Measurements from ENCODE around the gene TNFSF12.

The TNFSF12 gene

DNA sequence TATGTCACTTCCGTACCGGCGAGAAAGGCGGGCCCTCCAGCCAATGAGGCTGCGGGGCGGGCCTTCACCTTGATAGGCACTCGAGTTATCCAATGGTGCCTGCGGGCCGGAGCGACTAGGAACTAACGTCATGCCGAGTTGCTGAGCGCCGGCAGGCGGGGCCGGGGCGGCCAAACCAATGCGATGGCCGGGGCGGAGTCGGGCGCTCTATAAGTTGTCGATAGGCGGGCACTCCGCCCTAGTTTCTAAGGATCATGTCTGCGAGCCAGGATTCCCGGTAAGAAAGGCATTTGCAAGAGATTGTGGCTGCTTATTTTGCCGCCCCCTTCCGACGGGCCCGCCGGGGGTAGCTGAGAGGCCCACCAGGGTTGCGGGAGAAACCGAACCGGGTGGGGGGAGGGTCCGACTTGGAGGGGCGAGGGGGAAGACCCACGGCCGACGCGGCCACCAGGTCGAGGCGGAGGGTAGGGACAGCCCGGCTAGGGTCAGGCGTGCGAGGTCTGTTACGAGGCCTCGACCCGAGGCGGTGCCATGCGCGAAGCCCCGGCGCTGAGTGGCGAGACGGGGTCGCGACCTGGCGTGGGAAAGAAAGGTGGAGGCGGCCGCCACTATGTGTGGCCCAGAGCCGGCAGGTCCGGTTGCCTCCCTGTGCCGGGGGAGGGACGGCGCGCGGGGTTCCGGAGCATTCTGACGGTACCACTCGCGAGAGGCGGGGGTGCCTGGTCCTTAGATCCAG is 23.9 kb downstream of the TNFSF12 start:
- peak; percentile 100 for DNase-seq

DNA sequence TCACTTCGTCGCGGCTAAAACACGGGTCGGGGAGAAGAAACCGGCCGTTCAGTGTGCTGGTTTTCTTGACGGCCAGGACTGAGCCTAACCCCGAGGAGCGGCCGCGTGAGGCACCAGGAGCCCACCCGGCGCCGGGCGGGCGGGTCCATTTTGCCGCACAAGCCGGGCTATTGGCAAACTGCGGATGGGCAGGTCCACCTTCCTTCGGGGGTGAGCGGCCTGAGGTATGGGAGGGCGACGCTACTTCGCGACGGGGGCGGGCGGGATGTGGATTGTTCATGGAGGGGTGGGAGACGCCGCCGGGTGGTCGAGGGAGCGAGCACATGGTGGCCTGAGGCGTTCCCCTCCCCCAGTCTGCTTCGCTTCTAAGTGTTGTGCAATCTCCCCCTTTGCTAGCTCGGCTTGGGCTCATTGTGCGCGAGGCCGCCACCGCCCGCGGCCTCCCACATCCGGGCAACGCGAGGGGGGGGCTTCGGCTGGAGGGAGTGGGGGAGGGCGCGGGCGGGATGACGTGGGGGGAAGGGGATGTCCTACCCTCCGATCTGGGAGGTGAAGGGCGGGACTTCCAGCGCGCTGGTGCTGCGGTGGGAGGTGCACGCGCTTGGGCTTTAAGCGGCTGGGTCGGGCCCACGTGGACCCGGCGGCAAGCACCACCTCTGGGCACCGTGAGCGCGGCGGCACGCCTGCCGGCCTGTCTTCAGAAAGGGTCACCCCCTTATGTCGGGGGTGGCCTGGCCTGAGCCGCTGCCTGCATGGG is 24.6 kb downstream of the TNFSF12 start:
- peak; percentile 94 for DNase-seq

DNA sequence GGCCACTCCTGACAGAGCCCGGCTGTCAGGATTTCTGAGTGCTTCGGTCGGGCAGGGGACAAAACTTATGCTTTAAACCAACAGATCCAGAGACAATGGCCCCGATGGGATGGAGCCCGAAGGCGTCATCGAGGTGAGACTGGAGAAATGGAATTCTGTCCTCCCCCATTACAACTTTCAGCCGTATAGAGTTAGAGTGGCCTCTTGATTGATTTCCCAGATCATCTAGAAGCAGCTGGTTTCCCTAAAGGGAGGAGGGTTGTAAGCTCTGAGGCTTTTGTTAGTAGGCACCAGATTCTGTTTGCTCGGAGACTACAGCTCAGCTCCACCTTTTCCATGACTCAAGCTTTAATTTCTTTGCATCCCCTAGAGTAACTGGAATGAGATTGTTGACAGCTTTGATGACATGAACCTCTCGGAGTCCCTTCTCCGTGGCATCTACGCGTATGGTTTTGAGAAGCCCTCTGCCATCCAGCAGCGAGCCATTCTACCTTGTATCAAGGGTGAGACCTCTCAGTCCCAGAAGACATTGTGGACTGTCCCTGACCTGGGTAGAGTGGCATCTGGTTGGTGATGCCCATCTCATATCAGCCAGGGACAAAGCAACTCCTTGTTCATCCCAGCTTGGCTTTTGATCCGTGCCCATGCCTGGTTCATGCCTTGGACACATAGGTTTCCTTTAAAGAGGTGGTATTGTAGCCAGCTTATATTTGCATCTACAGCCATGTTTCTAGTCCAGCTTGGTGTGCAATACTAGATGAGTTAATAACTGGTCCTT is 25.5 kb downstream of the TNFSF12 start:
- DNase-seq, result peak; percentile 43

DNA sequence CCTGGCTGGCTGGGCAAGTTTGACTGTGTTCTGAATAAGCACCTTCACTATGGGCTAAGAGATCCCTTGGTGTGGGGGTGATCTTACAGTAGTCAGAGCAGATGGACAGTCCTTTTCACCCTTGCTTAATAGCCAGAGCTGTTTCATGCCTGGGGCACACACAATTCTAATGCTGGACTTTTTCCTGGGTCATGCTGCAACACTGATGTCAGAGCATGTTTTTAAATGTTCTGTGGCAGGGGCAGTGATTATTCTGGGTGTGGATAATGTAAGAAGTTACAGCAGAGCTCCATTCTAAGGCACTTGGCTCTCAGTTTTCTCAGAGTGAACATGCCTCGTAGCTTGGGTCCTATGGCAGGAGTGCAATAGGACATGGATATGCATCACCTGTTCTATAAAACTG is 26.6 kb downstream of the TNFSF12 start:
- DNase-seq, result no peak

DNA sequence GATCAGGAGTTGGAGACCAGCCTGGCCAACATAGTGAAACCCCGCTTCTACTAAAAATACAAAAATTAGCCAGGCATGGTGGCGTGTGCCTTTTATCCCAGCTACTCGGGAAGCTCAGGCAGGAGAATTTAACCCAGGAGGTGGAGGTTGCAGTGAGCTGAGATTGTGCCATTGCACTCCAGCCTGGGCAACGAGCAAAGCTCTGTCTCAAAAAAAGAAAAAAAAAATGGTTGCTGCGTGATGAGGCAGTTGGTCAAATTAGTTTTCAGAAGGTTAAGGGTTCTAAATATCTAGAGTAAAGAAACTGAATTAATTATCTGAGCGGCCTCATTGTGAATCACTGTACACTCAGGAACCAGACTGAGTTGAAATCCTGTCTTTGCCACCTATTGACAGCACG is 27.1 kb downstream of the TNFSF12 start:
- no peak for DNase-seq

DNA sequence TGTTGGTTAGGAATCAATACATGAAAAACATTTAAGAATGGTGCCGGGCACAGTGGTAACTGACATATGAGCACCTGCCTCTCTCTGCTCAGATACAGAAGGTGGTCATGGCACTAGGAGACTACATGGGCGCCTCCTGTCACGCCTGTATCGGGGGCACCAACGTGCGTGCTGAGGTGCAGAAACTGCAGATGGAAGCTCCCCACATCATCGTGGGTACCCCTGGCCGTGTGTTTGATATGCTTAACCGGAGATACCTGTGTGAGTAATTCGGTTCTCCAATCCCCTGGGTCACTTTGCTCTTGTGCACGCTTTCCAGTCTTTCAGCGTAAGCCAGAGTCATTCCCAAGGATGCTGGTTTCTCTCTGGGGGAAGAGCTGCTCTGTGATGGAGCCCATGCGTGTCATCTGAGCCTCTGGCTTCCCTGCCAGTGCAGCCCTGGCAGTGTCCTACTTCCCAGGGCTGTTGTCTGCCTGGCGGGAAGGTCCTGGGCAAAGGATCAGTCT is 27.6 kb downstream of the TNFSF12 start:
- DNase-seq, result no peak

DNA sequence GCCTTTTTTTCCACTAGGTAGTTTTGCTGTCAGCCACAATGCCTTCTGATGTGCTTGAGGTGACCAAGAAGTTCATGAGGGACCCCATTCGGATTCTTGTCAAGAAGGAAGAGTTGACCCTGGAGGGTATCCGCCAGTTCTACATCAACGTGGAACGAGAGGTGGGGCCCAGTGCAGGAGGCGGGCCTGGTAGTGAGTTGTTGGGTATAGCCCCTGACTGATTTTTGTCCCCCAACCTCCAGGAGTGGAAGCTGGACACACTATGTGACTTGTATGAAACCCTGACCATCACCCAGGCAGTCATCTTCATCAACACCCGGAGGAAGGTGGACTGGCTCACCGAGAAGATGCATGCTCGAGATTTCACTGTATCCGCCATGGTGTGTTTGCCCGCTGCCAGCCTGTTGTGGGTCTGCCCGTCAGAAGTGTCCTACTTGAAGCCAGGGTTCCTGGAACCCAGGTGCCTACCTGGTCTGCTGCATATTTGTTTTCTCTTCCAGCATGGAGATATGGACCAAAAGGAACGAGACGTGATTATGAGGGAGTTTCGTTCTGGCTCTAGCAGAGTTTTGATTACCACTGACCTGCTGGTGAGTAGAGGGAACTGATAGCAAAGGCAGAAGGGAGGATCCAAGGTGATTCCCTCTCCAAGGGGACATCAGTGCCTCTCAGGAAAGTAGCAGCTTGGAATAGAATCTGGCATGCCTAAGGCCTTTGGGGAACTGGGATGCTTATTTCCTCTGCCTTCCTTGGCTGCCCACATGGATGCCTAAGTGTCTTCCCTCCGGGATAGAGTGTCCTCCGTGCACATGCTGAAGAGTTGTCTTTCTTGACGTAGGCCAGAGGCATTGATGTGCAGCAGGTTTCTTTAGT is 28.7 kb downstream of the TNFSF12 start:
- DNase-seq, result peak; percentile 43

DNA sequence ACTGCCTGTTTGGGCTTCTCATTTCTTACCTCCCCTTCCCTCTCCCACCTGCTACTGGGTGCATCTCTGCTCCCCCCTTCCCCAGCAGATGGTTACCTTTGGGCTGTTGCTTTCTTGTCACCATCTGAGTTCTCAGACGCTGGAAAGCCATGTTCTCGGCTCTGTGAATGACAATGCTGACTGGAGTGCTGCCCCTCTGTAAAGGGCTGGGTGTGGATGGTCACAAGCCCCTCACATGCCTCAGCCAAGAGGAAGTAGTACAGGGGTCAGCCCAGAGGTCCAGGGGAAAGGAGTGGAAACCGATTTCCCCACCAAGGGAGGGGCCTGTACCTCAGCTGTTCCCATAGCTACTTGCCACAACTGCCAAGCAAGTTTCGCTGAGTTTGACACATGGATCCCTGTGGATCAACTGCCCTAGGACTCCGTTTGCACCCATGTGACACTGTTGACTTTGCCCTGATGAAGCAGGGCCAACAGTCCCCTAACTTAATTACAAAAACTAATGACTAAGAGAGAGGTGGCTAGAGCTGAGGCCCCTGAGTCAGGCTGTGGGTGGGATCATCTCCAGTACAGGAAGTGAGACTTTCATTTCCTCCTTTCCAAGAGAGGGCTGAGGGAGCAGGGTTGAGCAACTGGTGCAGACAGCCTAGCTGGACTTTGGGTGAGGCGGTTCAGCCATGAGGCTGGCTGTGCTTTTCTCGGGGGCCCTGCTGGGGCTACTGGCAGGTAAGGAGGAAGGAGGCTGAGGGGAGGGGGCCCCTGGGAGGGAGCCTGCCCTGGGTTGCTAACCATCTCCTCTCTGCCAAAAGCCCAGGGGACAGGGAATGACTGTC is 30.4 kb downstream of the TNFSF12 start, which contains the start of gene CD68:
TSS of gene CD68 (plus strand) at position 638 of the 833 bp plus-strand sequence. CDS start at position 678, 40 bp downstream.
- DNase-seq, result peak; percentile 92

DNA sequence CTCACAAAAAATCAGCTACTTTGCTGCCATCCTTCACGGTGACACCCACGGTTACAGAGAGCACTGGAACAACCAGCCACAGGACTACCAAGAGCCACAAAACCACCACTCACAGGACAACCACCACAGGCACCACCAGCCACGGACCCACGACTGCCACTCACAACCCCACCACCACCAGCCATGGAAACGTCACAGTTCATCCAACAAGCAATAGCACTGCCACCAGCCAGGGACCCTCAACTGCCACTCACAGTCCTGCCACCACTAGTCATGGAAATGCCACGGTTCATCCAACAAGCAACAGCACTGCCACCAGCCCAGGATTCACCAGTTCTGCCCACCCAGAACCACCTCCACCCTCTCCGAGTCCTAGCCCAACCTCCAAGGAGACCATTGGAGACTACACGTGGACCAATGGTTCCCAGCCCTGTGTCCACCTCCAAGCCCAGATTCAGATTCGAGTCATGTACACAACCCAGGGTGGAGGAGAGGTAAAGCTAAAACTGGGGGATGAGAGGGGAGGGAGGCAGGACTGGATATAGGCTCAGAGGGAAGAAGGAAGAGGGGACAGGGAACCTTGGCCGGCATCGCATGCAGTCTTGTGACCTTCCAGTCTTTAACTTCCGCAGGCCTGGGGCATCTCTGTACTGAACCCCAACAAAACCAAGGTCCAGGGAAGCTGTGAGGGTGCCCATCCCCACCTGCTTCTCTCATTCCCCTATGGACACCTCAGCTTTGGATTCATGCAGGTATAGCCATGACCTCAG is 31.2 kb downstream of the TNFSF12 start:
- DNase-seq, result peak; percentile 74

DNA sequence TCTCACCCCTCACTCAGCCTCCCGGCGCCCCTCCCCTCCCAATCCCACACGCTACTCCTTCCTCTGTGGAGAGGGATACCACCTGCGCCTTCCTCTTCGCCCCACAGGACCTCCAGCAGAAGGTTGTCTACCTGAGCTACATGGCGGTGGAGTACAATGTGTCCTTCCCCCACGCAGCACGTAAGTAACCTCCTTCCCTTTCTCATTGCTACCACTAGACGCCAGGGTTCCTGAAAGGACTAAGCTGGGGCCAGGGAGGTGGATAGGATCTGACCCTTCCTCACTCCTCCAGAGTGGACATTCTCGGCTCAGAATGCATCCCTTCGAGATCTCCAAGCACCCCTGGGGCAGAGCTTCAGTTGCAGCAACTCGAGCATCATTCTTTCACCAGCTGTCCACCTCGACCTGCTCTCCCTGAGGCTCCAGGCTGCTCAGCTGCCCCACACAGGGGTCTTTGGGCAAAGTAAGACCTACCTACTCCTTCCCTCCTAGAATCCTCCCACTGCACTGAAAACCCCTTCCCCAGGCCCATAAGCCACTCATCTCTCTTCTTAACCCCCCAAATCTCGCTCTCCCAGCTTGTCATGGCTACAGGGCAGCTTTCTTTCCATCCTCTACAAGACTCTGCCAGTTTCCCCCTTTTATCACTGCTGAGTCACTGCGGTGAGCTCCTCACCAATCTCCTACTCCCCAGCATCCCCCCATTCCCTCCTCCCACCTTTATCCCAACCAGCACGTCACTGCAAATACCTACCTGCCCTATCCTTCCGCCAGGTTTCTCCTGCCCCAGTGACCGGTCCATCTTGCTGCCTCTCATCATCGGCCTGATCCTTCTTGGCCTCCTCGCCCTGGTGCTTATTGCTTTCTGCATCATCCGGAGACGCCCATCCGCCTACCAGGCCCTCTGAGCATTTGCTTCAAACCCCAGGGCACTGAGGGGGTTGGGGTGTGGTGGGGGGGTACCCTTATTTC is 32.0 kb downstream of the TNFSF12 start:
- DNase-seq, result peak; percentile 51

DNA sequence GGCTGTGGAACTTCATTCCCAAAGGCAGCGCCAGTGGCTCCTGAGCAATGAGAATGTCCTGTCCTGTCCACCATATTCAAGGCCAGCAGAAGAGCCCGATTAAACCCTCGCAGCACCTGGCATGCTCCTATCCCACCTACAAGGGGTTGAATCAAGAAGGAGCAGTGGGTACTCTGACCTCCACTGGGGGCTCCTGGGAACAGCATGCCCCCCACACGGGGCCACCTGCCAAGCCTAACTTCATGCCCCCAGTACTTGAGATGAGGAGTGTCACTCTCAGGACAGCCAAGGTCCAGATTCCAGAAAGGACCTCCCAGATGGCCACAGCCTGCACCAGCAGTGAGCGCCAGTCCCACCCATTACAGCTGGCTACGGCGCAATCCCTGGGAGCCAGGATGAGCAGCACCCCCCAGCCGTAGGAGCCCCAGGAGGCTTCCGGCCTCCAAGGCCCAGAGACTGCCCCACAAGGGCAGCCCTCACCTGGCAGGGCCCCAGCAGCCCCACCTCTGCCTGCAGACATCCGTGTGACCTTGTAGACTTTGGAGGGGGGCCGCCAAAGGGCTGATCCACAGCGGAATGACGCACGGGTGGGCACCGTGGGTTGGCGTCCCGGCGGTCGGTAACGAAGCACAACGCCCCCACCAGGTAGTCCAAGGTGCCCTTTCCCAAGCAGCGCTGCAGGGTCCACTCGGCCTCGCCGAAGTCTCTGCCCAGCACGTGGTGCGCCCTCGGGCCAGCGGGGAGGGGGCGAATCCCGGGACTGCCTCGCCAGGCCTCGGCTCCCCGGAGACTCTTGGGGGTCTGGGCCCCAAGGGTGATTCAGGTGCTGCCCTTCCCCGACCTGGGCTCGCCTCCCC is 33.8 kb downstream of the TNFSF12 start:
- peak; percentile 56 for DNase-seq

DNA sequence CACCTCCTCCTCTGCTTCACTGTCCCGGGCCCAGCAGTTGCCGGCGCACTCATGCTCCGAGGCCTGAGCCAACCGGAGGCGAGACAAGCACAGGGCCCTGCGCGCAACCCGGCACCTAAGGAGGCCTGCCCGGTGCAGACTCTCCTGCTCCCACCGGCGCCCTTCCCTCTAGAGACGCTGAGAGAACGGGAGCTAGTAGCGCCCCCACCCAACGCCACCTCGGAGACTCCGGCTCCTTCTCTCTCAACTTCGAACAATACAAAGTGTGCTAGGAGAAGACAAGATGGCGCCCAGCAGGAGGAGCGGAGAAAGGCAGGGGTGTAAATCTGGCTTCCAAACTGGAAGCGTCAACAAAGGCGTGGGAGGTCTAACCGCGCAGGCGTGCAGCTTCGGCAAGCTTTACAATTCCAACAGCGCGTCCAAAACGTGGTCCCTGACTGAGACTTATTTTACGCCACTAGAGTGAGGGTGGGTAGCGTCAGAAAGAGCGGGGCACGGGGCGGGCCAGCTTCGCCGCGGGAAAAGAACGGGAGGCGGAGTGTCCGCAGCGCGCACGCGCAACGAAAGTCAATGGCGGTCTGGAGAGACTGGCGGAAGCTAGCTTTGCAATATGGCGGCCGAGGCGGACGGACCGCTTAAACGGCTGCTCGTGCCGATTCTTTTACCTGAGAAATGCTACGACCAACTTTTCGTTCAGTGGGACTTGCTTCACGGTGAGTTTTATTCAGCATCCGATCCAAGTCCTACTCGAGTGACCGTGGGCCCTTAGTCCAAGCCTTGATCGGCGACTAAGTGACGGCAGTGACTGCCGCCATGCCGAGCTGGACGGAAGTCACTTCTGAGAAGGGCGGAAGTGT is 34.6 kb downstream of the TNFSF12 start, which contains the start of gene MPDU1:
TSS of gene MPDU1 (plus strand) at position 600 of the 857 bp plus-strand sequence. CDS start at position 611, 11 bp downstream.
- DNase-seq, result peak; percentile 99

DNA sequence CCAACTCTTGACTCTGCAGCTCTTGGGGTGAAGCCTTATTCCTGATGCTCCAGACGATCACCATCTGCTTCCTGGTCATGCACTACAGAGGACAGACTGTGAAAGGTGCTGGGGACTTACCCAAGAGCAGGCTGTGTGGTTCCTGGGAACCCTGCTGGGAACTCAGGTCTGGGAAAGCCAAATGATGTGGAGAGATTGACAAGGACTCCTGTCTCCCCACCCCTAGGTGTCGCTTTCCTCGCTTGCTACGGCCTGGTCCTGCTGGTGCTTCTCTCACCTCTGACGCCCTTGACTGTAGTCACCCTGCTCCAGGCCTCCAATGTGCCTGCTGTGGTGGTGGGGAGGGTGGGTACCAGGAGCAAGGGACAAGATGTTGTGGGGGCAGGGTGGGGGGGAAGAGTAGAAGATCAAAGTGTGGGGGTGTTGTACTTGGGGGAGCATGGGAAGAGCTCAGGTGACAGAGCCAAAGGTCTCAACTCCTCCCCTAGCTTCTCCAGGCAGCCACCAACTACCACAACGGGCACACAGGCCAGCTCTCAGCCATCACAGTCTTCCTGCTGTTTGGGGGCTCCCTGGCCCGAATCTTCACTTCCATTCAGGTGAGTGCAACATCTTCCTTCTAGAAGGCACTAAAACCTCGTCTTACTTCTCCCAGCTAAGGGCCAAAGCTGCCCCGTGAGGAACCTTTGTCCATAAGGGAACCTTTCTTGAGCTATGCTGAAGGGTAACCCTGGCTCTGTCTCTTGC is 38.0 kb downstream of the TNFSF12 start:
- peak; percentile 75 for DNase-seq

DNA sequence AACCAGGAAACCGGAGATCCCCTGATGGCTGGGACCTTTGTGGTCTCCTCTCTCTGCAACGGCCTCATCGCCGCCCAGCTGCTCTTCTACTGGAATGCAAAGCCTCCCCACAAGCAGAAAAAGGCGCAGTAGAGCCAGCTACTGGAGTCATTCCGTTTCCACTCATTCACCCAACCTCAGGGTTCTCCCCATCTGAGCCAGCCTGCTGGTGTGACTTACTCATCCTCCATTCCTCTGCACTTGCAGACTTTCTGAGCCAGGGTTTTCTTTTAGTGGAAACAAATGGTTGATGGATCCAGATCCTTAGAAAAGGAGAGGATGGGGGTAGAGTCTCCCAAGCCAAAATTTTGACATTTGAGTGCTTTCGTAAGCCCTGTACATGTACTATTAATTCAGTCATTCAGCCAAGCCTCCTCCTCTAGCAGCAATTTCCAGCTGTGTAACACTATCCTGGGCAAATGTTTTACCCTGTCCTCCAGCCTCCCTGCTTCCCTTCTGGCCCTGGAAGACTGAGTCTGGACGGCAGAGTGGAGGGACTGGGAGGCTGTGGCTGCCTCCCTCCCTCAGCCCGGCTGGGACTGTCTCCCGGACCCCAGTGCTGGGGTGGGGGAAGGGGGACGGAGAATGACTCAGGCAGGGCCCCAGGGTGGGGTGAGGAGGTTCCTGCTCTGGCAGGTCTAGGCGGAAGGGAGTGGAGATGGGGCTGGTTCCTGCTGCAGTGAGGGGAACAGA is 38.7 kb downstream of the TNFSF12 start:
- DNase-seq, result no peak

DNA sequence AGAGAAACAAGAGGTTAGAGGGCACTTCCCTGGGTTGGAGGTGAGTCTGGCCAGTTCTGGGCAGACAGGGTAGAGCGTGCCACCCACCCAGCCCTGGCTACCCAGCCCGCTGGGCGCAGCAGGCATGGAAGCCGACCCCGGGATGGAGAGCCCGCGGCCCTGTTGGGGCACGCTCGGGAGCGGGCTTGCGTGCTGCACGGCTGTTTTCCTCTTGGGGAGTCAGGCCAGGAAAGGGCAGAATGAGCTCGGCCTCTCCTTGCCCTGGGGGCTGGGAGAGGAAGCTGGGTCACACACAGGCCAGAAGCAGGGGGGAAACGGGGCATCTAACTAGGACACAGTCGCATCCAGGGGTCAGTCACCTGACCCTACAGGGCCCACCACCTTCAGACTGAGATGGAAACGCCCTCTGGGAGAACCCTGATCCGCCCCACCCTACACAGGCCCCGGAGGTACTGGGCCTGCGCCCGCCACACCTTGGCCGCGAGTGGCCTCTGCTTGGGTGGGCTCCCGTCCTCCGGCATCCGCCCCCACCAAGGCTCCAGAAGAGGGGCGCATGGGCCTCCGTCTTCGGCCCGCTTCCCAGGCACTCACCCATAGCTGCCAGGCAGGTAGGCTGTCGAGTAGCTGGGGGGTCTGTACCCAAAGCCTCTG is 39.8 kb downstream of the TNFSF12 start:
- DNase-seq, result no peak
